Endothelial cell of umbilical vein (primary cell): ENCODE data around the gene PUDP. TPM values are rescaled to one million over a fixed set of nuclear protein-coding genes. Genes with fewer than 3 reads are reported as not detected.
"Not testable (repeated sequence)": the region's sequence is repeated elsewhere in the genome, so short reads cannot be mapped to it uniquely, and the experiment has no call there.

Source experiments
- BruUV-seq: library from RNA; stranded (reverse); fragments of 400-500 nt; replicated peaks from 2 replicates; lab custom pipeline; 2021; lab: Mats Ljungman, UMichigan
- CTCF ChIA-PET: fragments of 300-600, 350-600 bp; sonication (Branson Sonifier 250); formaldehyde crosslinking; loops from one replicate; lab custom pipeline; 2021; ENCODE audit warnings: antibody characterized with exemption, inconsistent platforms; lab: Charles Lee
- POLR2A ChIA-PET: fragments of 300-600, 350-600 bp; sonication (Branson Sonifier 250); formaldehyde crosslinking; loops from one replicate; lab custom pipeline; 2021; ENCODE audit warnings: antibody characterized with exemption, inconsistent platforms; lab: Charles Lee
- DNase-seq: peaks from one replicate; pipeline ENCODE4 v3.0.0-alpha.2; 2011; ENCODE audit warnings: low read depth, low spot score
- FAIRE-seq: peaks from 2 replicates; lab custom pipeline; 2011; peaks lifted over from hg19 to GRCh38; lab: Jason Lieb, UNC
- H2AFZ ChIP-seq: 2 replicates; pipeline ENCODE4 v1.6.0; 2012; ENCODE audit warnings: low read depth, low read length, control low read depth, inconsistent platforms
- H3K27ac ChIP-seq: 2 replicates; pipeline ENCODE4 v1.5.1; 2011; ENCODE audit warnings: low read depth, mild to moderate bottlenecking, control low read depth, low read length, moderate library complexity; ENCODE audit not compliant: insufficient read depth
- H3K27me3 ChIP-seq, 2 experiments: 2 replicates each; pipeline versions ENCODE4 v1.6.0 to v1.6.1; 2011; ENCODE audit warnings: low read length in 2 of 2, mixed read lengths in 1 of 2; ENCODE audit not compliant: control insufficient read depth in 2 of 2, insufficient read depth in 2 of 2
- H3K36me3 ChIP-seq, 2 experiments: 2 replicates in 1 of 2; 3 replicates in 1 of 2; pipeline ENCODE4 v1.5.1; 2011; ENCODE audit warnings: low read length in 2 of 2, mild to moderate bottlenecking in 1 of 2, moderate library complexity in 1 of 2; ENCODE audit not compliant: control insufficient read depth in 2 of 2, insufficient read depth in 2 of 2; ENCODE audit errors: extremely low read depth in 1 of 2
- H3K4me1 ChIP-seq: 3 replicates; pipeline ENCODE4 v1.5.1; 2011; ENCODE audit warnings: mild to moderate bottlenecking, low read length; ENCODE audit not compliant: control insufficient read depth, insufficient read depth; ENCODE audit errors: extremely low read depth
- H3K4me2 ChIP-seq: 2 replicates; pipeline ENCODE4 v1.6.1; 2011; ENCODE audit warnings: low read length, control low read depth, mixed read lengths; ENCODE audit not compliant: insufficient read depth
- H3K4me3 ChIP-seq, 3 experiments: fragments of 200-600 bp in 1 of 3; sonication (generic), shearing (Covaris generic) in 1 of 3; replicated peaks in 1 of 3; 2 replicates each; pipeline ENCODE4 v1.5.1; 2011 to 2016; ENCODE audit warnings: control low read depth in 3 of 3, low read length in 3 of 3, mild to moderate bottlenecking in 2 of 3, inconsistent platforms in 1 of 3, low read depth in 1 of 3, moderate library complexity in 1 of 3; ENCODE audit not compliant: insufficient read depth in 1 of 3
- H3K79me2 ChIP-seq: 2 replicates; pipeline ENCODE4 v1.6.0; 2012; ENCODE audit warnings: low read length, inconsistent platforms; ENCODE audit not compliant: control insufficient read depth, insufficient read depth
- H3K9ac ChIP-seq: replicated peaks from 2 replicates; pipeline ENCODE3; 2011; ENCODE audit warnings: low read length, control low read depth; ENCODE audit not compliant: insufficient read depth; ENCODE audit errors: extremely low read depth
- H3K9me1 ChIP-seq: replicated peaks from 3 replicates; pipeline ENCODE4 v1.6.0; 2011; ENCODE audit warnings: mild to moderate bottlenecking, low read length; ENCODE audit not compliant: control insufficient read depth, insufficient read depth; ENCODE audit errors: extremely low read depth
- H3K9me3 ChIP-seq: replicated peaks from 2 replicates; pipeline ENCODE4 v1.5.1; 2012; ENCODE audit warnings: low read length, inconsistent platforms; ENCODE audit not compliant: control insufficient read depth, insufficient read depth
- H4K20me1 ChIP-seq: replicated peaks from 2 replicates; pipeline ENCODE3; 2011; ENCODE audit warnings: mild to moderate bottlenecking, low read length; ENCODE audit not compliant: control insufficient read depth, insufficient read depth; ENCODE audit errors: extremely low read depth
- EZH2 ChIP-seq: IDR thresholded peaks from 2 replicates; pipeline ENCODE4 v1.6.1; 2012; ENCODE audit warnings: borderline replicate concordance, low read depth, mild to moderate bottlenecking, moderate library complexity, low read length, inconsistent platforms; ENCODE audit not compliant: severe bottlenecking
- FOS ChIP-seq: IDR thresholded peaks from 2 replicates; pipeline ENCODE4 v1.6.1; 2011; ENCODE audit warnings: mild to moderate bottlenecking, low read length, moderate library complexity, borderline replicate concordance; ENCODE audit not compliant: insufficient read depth
- GATA2 ChIP-seq: IDR thresholded peaks from 2 replicates; pipeline ENCODE4 v1.7.0; 2011; ENCODE audit warnings: low read depth, mild to moderate bottlenecking, moderate library complexity, mixed read lengths, low read length; ENCODE audit not compliant: insufficient read length, insufficient read depth
- JUN ChIP-seq: IDR thresholded peaks from 2 replicates; pipeline ENCODE4 v1.6.1; 2011; ENCODE audit warnings: borderline replicate concordance, low read depth; ENCODE audit not compliant: insufficient read length, insufficient read depth
- MYC ChIP-seq: IDR thresholded peaks from one replicate; pipeline ENCODE4 v1.6.1; 2011; ENCODE audit warnings: mild to moderate bottlenecking, low read depth, low read length
- POLR2A ChIP-seq: IDR thresholded peaks from 2 replicates; pipeline ENCODE4 v1.6.1; 2012; ENCODE audit warnings: low read depth, mild to moderate bottlenecking, control low read depth, low read length
- POLR2AphosphoS5 ChIP-seq: IDR thresholded peaks from 2 replicates; pipeline ENCODE4 v1.6.1; 2012; ENCODE audit warnings: low read depth, mild to moderate bottlenecking, control low read depth, low read length, moderate library complexity; ENCODE audit not compliant: insufficient read depth
- dilution Hi-C: fragments of 300-500 bp; cut with MboI; formaldehyde crosslinking; loops from one replicate; pipeline ENCODE4 v1.15.0; 2019; ENCODE audit warnings: low sequenced_read_pairs; ENCODE audit not compliant: extremely low pct_ligation_motif_present
- intact Hi-C: fragments of 100-400 bp; cut with micrococcal nuclease; formaldehyde crosslinking; loops from one replicate; pipeline ENCODE4 v1.10.0; 2022
- polyA plus RNA-seq, 4 experiments: library from polyadenylated mRNA; depleted of rRNA in 3 of 4; stranded (reverse) in 3 of 4; unstranded in 1 of 4; fragments of >200 nt; gene quantifications; 2 replicates each; pipeline versions ENCODE4 v1.2.1 to v1.2.3, GENCODE V29; 2011 to 2012; ENCODE audit warnings: missing spikeins in 1 of 4
- total RNA-seq: library from RNA; stranded (reverse); gene quantifications from 2 replicates; pipeline ENCODE4 v1.2.3, GENCODE V29; 2021
- TF ChIP-seq, protein P1 (sequence below), 2 donors: IDR thresholded peaks; 1 replicate in 1 of 2; 2 replicates in 1 of 2; pipeline ENCODE4 v1.5.1; 2011; ENCODE audit warnings: low read length in 2 of 2, mild to moderate bottlenecking in 2 of 2, moderate library complexity in 2 of 2, control low read depth in 1 of 2, inconsistent platforms in 1 of 2, low read depth in 1 of 2; ENCODE audit not compliant: insufficient read depth in 1 of 2; ENCODE audit errors: extremely low read depth in 1 of 2
- TF ChIP-seq, protein P2 (sequence below): IDR thresholded peaks from 2 replicates; pipeline ENCODE4 v1.6.1; 2011; ENCODE audit not compliant: insufficient read depth, insufficient read length

Gene PUDP
- total and polyA plus RNA-seq, 2 donors (not counting 3 experiments of a cell fraction or from before 2014, with no cell fraction given): 17.3 to 22.5 TPM

DNA sequence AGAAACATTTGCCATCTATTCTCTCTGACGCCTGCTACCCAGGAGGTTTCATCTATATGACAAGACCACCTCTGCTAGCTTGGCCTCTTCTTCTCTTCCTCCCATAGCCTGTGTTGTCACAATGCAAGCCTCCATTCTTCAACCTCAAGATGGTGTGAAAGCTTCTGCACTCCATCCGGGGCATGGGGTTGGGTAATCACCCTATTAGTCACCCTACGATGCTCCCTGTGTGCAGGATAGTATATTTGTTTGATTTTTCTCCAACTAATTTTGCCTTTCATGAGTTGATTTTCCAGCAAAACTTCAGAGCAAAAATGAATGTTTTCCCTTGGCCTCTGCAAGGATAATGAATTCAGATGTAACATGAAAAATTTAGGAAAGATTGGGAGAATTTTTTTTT, 128.4 kb downstream of the PUDP start:
- dilution Hi-C loops (no loop called here), intact Hi-C loops (no loop called here)
- POLR2A ChIA-PET: no interaction called here
- Histone ChIP-seq H3K9me1 (no peaks in the 10 kb centered on the region), H3K4me3 (no peak overlapping the region), H3K4me1 (no peaks in the 10 kb centered on the region), H3K4me2 (no peak overlapping the region), H2AFZ (no peak overlapping the region), H3K9ac (no peak overlapping the region), H3K27me3 (no peaks in the 10 kb centered on the region), H3K9me3 (no peaks in the 10 kb centered on the region), H3K36me3 (no peaks in the 10 kb centered on the region), H3K27ac (no peak overlapping the region), H3K79me2 (no peaks in the 10 kb centered on the region), H4K20me1 (no peaks in the 10 kb centered on the region)
- CTCF ChIA-PET: no interaction called here
- TF ChIP-seq EZH2 (no peak), POLR2A (no peak), JUN (no peak), FOS (no peak), MYC (no peak), GATA2 (no peak), POLR2AphosphoS5 (no peak)
- TF ChIP-seq, protein P1, sequence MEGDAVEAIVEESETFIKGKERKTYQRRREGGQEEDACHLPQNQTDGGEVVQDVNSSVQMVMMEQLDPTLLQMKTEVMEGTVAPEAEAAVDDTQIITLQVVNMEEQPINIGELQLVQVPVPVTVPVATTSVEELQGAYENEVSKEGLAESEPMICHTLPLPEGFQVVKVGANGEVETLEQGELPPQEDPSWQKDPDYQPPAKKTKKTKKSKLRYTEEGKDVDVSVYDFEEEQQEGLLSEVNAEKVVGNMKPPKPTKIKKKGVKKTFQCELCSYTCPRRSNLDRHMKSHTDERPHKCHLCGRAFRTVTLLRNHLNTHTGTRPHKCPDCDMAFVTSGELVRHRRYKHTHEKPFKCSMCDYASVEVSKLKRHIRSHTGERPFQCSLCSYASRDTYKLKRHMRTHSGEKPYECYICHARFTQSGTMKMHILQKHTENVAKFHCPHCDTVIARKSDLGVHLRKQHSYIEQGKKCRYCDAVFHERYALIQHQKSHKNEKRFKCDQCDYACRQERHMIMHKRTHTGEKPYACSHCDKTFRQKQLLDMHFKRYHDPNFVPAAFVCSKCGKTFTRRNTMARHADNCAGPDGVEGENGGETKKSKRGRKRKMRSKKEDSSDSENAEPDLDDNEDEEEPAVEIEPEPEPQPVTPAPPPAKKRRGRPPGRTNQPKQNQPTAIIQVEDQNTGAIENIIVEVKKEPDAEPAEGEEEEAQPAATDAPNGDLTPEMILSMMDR (IDR thresholded peaks at IDR 0.05; ENCODE audit: extremely low read depth in 1 of 2, insufficient read depth in 1 of 2, low read depth in 1 of 2, low read length in 2 of 2): no peak
- TF ChIP-seq, protein P2, sequence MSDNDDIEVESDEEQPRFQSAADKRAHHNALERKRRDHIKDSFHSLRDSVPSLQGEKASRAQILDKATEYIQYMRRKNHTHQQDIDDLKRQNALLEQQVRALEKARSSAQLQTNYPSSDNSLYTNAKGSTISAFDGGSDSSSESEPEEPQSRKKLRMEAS: no peak
- FAIRE-seq (no peak), DNase-seq (no peak)
- no TSS peak for BruUV-seq

DNA sequence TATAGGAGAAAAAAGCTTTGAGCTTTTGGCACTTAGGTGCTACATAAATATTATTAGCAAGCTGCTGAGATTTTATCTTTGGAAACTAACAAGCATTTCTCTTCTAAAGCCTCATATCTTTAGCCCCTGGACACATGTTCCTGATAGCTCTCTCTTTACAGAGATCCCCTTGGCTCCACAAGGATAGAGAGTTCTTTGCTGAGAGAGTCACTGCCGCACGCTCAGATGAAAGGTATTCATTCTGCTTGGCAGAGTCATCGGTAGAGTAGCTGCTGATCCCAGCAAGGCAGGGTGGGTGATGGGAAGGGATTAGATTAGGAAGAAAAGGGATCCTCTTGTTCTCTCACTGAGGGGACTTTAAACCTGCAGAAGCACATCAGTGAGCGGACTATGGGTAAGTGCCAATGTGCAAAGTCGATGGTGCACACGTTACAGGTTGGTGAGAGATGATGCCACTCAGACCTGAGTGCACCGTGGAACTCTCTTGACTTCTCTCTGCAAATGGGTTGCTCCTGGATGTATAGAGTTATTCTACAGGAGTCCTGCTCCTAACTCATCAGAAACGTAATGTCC, 135.6 kb downstream of the PUDP start:
- CTCF ChIA-PET, H3K4me2 ChIP-seq, H3K4me3 ChIP-seq, DNase-seq, H3K4me1 ChIP-seq, H3K36me3 ChIP-seq, BruUV-seq, dilution Hi-C loops, H3K9me1 ChIP-seq, H3K9me3 ChIP-seq, H2AFZ ChIP-seq, H3K27me3 ChIP-seq, H3K79me2 ChIP-seq, intact Hi-C loops, H3K9ac ChIP-seq, POLR2A ChIA-PET, H4K20me1 ChIP-seq, FAIRE-seq, H3K27ac ChIP-seq: not testable (repeated sequence)

DNA sequence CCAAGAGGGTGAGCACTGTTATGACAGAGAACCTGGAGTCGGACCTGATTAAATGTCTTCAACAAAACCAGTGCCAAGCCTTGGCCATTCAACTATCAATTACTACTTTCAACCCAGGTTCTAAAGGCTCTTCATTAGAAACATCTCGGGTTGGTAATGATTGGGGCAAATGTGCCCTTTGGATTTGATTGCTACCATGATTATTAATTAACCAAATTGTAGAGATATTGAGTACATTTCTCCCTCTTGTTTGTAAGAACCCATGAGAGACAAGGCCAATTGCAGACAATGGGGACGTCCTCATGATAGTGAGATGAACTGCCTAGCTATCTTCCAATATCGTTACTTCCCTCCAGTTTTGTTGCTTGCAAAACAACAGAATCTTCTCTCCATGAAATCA, 137.1 kb downstream of the PUDP start:
- H3K9ac ChIP-seq, H3K36me3 ChIP-seq, H3K27me3 ChIP-seq, H3K79me2 ChIP-seq, H3K4me2 ChIP-seq, FAIRE-seq, H3K9me3 ChIP-seq, CTCF ChIA-PET, intact Hi-C loops, H3K27ac ChIP-seq, BruUV-seq, H3K9me1 ChIP-seq, H4K20me1 ChIP-seq, POLR2A ChIA-PET, H2AFZ ChIP-seq, H3K4me3 ChIP-seq, H3K4me1 ChIP-seq, dilution Hi-C loops, DNase-seq: not testable (repeated sequence)
